SH-SY5Y (cell line): ENCODE results near the gene CFTR.

ENCODE experiments used
- GATA2 ChIP-seq: IDR thresholded peaks from 2 replicates; pipeline ENCODE4 v1.6.1; 2011; ENCODE audit warnings: mild to moderate bottlenecking, low read depth, low read length
- GATA3 ChIP-seq: IDR thresholded peaks from 2 replicates; pipeline ENCODE4 v1.6.1; 2011; ENCODE audit warnings: low read depth, mild to moderate bottlenecking, low read length, moderate library complexity

DNA sequence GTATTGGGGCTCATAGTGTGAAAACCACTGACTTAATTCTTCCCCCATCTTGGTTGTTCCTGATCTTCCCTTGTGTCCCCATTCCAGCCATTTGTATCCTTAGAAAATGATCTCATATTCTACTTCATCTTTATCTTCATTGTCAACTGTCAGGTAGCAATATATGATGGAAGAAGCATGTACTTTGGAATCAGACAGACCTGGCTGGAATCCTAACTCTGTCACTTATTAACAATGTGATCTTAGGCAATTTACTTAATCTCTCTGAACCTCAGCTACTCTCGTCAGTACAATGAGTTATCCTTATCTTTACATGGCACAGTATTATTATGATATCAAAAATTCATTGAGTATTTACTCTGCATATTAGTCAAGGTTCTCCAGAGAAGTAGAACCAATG is 10.1 kb downstream of the CFTR start:
- TF ChIP-seq GATA3 = no peak
- no peak for TF ChIP-seq GATA2
